Ishikawa (cell line): ENCODE results near the gene C1orf50.

ENCODE experiments used
- CEBPB ChIP-seq: IDR thresholded peaks from 2 replicates; pipeline ENCODE4 v1.6.1; 2012
- EP300 ChIP-seq: IDR thresholded peaks from 2 replicates; pipeline ENCODE4 v1.6.1; 2012; ENCODE audit warnings: borderline replicate concordance
- FOXM1 ChIP-seq: IDR thresholded peaks from 2 replicates; pipeline ENCODE4 v1.6.1; 2012; ENCODE audit warnings: low read depth, borderline replicate concordance
- NFIC ChIP-seq: IDR thresholded peaks from 2 replicates; pipeline ENCODE4 v1.6.1; 2012
- RAD21 ChIP-seq: IDR thresholded peaks from 2 replicates; pipeline ENCODE4 v1.6.1; 2012; ENCODE audit warnings: low read depth
- TAF1 ChIP-seq: IDR thresholded peaks from 2 replicates; pipeline ENCODE4 v1.6.1; 2012; ENCODE audit warnings: low read depth, mild to moderate bottlenecking
- TEAD4 ChIP-seq: IDR thresholded peaks from 2 replicates; pipeline ENCODE4 v1.6.1; 2012
- TF ChIP-seq, protein P1 (sequence below): IDR thresholded peaks from 2 replicates; pipeline ENCODE4 v1.6.1; 2012; ENCODE audit warnings: low read depth, mild to moderate bottlenecking

DNA sequence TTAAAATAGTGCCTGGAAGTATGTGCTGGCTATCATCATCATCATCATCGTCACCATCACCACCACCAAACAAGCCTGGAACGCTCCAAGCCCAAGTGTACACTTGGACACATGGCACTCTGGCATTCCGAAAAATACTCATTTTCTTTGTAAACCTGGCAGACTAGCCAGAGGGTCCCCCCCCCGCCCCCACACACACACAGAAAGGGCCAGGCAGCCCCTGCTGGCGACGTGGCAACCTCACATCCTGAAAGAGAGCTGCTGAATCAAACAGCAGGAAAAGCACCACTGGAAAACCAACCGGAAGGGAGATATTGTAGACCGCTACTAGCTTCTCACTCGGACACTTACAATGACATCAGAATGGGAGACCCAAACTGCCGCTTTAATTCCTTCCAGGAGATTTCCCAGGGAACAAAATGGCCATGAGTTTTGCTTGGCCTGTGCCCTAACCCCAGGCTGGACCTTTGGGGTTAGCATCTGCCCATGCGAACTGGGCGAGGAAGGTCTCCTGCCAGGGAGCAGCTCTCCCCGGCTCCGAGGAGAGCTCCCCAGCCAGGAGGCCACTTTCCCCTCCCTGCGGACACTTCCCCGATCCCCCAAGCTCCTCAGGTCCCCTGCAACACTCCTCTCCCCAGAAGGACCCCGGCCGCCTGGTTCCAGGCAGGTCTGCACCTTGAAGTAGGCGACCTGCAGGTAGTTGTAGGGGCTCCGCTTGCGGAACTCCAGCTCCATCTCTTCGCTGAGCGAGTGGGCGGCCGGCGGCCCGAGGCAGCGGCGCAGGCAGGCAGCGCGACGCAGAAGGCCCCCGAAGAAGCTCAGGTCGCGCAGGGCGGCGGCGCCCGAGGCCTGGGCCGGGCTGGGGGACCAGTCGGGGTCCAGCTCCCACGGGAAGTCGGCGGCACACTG is 963 bp upstream of the C1orf50 start:
- TF ChIP-seq RAD21 (peak; percentile 5; the same call in 1 of the 2 replicates), EP300 (no peak), CEBPB (no peak), FOXM1 (no peak), TEAD4 (no peak), NFIC (no peak), TAF1 (no peak)
- TF ChIP-seq, protein P1, sequence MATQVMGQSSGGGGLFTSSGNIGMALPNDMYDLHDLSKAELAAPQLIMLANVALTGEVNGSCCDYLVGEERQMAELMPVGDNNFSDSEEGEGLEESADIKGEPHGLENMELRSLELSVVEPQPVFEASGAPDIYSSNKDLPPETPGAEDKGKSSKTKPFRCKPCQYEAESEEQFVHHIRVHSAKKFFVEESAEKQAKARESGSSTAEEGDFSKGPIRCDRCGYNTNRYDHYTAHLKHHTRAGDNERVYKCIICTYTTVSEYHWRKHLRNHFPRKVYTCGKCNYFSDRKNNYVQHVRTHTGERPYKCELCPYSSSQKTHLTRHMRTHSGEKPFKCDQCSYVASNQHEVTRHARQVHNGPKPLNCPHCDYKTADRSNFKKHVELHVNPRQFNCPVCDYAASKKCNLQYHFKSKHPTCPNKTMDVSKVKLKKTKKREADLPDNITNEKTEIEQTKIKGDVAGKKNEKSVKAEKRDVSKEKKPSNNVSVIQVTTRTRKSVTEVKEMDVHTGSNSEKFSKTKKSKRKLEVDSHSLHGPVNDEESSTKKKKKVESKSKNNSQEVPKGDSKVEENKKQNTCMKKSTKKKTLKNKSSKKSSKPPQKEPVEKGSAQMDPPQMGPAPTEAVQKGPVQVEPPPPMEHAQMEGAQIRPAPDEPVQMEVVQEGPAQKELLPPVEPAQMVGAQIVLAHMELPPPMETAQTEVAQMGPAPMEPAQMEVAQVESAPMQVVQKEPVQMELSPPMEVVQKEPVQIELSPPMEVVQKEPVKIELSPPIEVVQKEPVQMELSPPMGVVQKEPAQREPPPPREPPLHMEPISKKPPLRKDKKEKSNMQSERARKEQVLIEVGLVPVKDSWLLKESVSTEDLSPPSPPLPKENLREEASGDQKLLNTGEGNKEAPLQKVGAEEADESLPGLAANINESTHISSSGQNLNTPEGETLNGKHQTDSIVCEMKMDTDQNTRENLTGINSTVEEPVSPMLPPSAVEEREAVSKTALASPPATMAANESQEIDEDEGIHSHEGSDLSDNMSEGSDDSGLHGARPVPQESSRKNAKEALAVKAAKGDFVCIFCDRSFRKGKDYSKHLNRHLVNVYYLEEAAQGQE: no peak
